Measurements from ENCODE around the gene CREB3L4. TPM values are rescaled to one million over a fixed set of nuclear protein-coding genes. Genes with fewer than 3 reads are reported as not detected.

Gene CREB3L4
- 9.0 and 9.8 TPM in 2 replicates for total RNA-seq (2022)
- percentile 50 among the genes with signal in this experiment for Bru-seq, nascent RNA
- percentile 43 among the genes with signal in this experiment for BruChase-seq, experiment 1, labeled RNA remaining after a 2-hour chase
- percentile 49 among the genes with signal in this experiment for BruChase-seq, experiment 2, labeled RNA remaining after a 6-hour chase
- long read RNA-seq, partial matches to known transcripts, result 6 of 16 reads
- long read RNA-seq, other reads (novel, unspliced or antisense), result 9 of 16 reads

GRCh38 chr1:153967107-153967999, at the start of gene CREB3L4:
CREB3L4 (plus strand) TSS chr1:153967902; CDS start chr1:153968526, 624 bp downstream.
- H3K4me3 ChIP-seq (ENCODE audit: low read depth, low read length), result peak within 1 kb of the TSS; percentile 47
- peak; percentile 95 to 97 for DNase-seq
- TF ChIP-seq CTCF (IDR thresholded peaks at IDR 0.05; ENCODE audit: insufficient read depth in 1 of 2, low read depth in 1 of 2, low read length in 1 of 2, severe bottlenecking in 1 of 2, unreplicated experiment in 1 of 2), result peak; percentile 42 to 49
- H3K27me3 ChIP-seq (replicated peaks; ENCODE audit: control insufficient read depth, insufficient read depth, low read length), result no peaks in the 10 kb centered on the region
- POLR2A ChIA-PET, result interaction anchor here (1.0 to 6.3 kb wide), 10 partner anchors 9 to 1793 kb away, joined by 4 to 105 read pairs (median 10); partner anchors contain the start of genes CRTC2, DENND4B, GATAD2B and JTB
- Mint-ChIP-seq H3K9me3 (ENCODE audit: unreplicated experiment) (no peaks in the 10 kb centered on the region), H3K27me3 (ENCODE audit: insufficient read depth, unreplicated experiment) (no peaks in the 10 kb centered on the region), H3K27ac (ENCODE audit: unreplicated experiment) (peak within 1 kb of the TSS; percentile 99), H3K36me3 (ENCODE audit: insufficient read depth, unreplicated experiment) (peaks cover 47% of the 10 kb centered on the region), H3K4me3 (ENCODE audit: unreplicated experiment) (peak within 1 kb of the TSS; percentile 81), H3K4me1 (ENCODE audit: low read depth, unreplicated experiment) (peaks cover 12% of the 10 kb centered on the region)
- CTCF ChIA-PET, result interaction anchor here (0.7 to 2.5 kb wide), 13 partner anchors 9 to 192 kb away, joined by 3 to 13 read pairs (median 4); partner anchors contain the start of genes CRTC2, DENND4B, JTB and RAB13
- intact Hi-C loops (cut with micrococcal nuclease; ENCODE audit: unreplicated experiment), result loop anchor here (1.0 kb wide), 4 partner anchors 10 to 170 kb away; partner anchors contain the start of genes JTB and RAB13
- H3K4me1 ChIP-seq, result peaks cover 9% of the 10 kb centered on the region; the same call in 1 of the 2 replicates
- no peaks in the 10 kb centered on the region for H3K9me3 ChIP-seq
- H3K36me3 ChIP-seq (ENCODE audit: control insufficient read depth, insufficient read depth, low read length), result no peaks in the 10 kb centered on the region
- no TSS peak for BruUV-seq (replicated peaks)

GRCh38 chr1:153919876-153920852, 47.5 kb upstream of the CREB3L4 start:
- peak overlapping the region; percentile 86 for H3K27ac Mint-ChIP-seq (ENCODE audit: unreplicated experiment)
- H3K9me3 Mint-ChIP-seq (ENCODE audit: unreplicated experiment), result no peaks in the 10 kb centered on the region
- no TSS peak for BruUV-seq (replicated peaks)
- intact Hi-C loops (cut with micrococcal nuclease; ENCODE audit: unreplicated experiment), result loop anchor here (5.0 kb wide), 1 partner anchor 243 kb away; the partner anchor contains the start of gene NPR1
- H3K27me3 Mint-ChIP-seq (ENCODE audit: insufficient read depth, unreplicated experiment), result no peaks in the 10 kb centered on the region
- ChIA-PET CTCF (no interaction called here), POLR2A (no interaction called here)
- H3K36me3 ChIP-seq (ENCODE audit: control insufficient read depth, insufficient read depth, low read length), result no peaks in the 10 kb centered on the region
- H3K4me1 ChIP-seq, result peaks cover 16% of the 10 kb centered on the region
- H3K9me3 ChIP-seq, result no peaks in the 10 kb centered on the region
- no peak for DNase-seq
- H3K4me1 Mint-ChIP-seq (ENCODE audit: low read depth, unreplicated experiment), result peaks cover 22% of the 10 kb centered on the region
- no peaks in the 10 kb centered on the region for H3K27me3 ChIP-seq (replicated peaks; ENCODE audit: control insufficient read depth, insufficient read depth, low read length)
- peaks cover 21% of the 10 kb centered on the region for H3K36me3 Mint-ChIP-seq (ENCODE audit: insufficient read depth, unreplicated experiment)
- TF ChIP-seq CTCF (IDR thresholded peaks at IDR 0.05; ENCODE audit: insufficient read depth in 1 of 2, low read depth in 1 of 2, low read length in 1 of 2, severe bottlenecking in 1 of 2, unreplicated experiment in 1 of 2), result peak in 1 of 2 experiments; percentile 13
- H3K4me3 ChIP-seq (ENCODE audit: low read depth, low read length), result no peak overlapping the region; the same call in 1 of the 2 replicates
- H3K4me3 Mint-ChIP-seq (ENCODE audit: unreplicated experiment), result peak overlapping the region; percentile 71
